Stimulated activated CD8-positive, alpha-beta memory T cell treated with anti-CD3 and anti-CD28 coated beads, Interleukin-7, amount 100 ng/mL, for 1 hour (primary cell): ENCODE data around the gene HOGA1.

Source experiments
- DNase-seq, 2 donors: peaks; one replicate each; pipeline ENCODE4 v3.0.0-alpha.2; 2020; ENCODE audit warnings: low read depth in 2 of 2

HOGA1 gene

GRCh38 chr10:97578171-97578844, 5.9 kb upstream of the HOGA1 start:
- no peak for DNase-seq

DNA sequence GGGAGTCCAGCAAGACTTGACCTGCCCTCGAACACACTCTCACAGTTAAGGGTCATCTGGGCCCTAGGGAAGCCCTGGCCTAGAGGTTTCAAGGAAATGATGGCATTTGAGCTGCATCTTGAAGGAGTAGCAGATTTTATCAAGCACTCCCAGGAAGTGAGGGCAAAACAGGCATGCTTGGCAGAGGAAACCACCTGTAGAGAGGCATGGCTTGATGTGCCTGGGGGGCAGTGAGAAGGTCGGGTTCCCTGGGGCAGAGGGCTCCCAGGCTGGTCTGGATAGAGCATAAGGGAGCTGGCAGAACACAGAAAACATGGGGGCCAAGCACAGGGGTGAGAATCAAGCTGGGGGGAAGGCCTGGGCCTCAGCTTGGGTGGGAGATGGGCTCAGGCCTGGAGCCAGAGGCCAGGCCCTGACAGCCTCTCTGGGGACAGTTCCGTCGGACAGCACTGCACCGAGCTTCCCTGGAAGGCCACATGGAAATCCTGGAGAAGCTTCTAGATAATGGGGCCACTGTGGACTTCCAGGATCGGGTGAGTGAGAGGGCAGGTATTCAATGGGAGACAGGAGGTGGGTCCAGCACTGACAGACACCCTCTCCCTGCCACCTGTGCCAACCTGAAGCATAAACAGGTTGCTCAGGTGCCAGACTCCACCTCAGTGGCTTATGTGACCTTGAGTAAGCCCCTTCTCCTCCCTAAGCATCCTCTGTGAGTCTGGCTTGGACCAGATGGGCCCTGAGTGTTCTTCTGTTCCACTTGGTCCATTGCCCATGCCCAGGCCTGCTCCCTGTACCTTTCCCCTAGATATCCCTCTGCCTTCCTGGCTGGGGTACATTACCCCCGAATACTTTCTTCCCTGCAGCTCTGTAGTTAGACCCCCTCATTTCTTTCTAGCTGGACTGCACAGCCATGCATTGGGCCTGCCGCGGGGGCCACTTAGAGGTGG, 3.5 kb upstream of the HOGA1 start:
- DNase-seq, result no peak

- no peak for DNase-seq
These were observed 2.0 kb upstream of the HOGA1 start for GRCh38 chr10:97582169-97582568.

DNA sequence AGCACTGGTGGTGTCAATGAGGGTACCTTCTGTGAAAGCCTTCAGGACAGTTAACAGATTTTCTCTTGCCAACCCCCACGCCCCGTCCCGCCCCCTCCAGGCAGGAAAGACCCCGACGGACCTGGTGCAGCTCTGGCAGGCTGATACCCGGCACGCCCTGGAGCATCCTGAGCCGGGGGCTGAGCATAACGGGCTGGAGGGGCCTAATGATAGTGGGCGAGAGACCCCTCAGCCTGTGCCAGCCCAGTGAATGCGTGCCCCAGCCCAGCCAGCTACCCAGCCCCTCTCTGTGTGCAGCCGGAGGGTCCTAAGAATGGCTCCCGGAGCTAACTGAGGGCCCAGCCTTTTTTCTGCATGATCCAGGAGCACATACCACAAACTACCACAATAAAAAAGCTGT, 713 bp upstream of the HOGA1 start:
- DNase-seq, result no peak

DNA sequence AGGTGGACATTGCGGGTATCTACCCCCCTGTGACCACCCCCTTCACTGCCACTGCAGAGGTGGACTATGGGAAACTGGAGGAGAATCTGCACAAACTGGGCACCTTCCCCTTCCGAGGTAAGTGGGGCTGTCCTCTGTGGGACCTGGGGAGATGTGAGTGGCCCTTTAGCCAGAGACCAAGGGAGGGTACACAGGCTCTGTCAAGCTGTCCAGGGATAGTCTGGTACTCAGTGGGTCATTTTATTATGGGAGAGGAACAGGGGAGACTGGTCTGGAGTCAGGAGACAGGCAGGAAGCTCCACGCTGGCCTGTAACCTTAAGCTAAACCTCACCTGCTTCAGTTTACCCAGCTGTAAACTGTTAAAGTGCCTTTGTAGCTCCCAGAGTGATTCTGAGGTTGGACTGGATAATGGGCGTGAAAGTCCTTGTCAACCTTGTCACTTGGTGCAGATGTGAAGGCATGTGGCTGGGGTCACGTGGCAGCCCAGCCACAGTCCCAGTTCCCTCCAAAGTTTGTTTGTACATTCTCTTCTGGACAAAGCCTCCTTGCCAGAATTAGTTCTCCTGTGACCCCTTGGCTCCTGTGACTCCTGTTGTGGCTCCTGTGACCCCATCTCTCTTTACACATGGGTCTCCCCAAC, 729 bp downstream of the HOGA1 start:
- DNase-seq, result no peak

DNA sequence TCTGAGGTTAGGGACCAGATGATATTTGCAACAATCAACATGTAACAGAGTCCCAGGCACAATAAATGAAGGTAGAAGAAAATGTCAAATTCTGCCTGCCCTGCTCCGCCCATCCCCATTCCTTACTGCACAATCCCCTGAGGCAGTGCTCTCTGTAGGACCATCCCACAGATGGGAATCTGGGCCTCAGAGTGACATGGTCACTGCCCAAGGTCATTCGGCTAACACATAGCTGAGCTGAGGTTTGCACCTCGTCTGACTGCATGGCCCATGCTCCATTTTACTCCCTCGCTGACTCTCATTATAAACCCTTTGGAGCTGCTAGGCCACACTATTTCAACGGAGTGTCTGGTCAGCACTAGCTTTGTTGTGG, 1.2 kb downstream of the HOGA1 start:
- DNase-seq, result no peak

DNA sequence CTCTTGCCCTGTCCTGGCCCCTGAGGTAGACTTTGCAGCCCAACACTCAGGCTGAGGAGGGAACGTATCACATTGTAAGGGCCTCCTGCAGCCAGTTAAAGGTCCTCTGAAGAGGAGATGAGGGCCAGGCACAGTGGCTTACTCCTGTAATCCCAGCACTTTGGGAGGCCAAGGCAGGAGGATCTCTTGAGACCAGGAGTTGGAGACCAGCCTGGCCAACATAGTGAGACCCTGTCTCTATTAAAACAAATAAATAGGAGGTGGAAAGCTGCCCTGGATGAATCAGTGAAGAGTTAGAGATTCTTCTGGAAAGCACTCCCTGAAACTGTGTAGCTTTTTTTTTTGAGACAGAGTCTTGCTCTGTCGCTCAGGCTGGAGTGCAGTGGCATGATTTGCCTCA, 3.0 kb downstream of the HOGA1 start:
- DNase-seq, result no peak

- DNase-seq, result no peak
These were observed 5.3 kb downstream of the HOGA1 start, which contains the start of gene C10orf62 for GRCh38 chr10:97589479-97589878. Gene C10orf62 (plus strand): TSS chr10:97589721. CDS start chr10:97589898, 177 bp downstream.

GRCh38 chr10:97590082-97590747, 6.0 kb downstream of the HOGA1 start:
- no peak for DNase-seq

GRCh38 chr10:97590748-97591495, 6.7 kb downstream of the HOGA1 start:
- DNase-seq, result no peak

GRCh38 chr10:97593421-97593820, 9.2 kb downstream of the HOGA1 start:
- DNase-seq, result no peak

DNA sequence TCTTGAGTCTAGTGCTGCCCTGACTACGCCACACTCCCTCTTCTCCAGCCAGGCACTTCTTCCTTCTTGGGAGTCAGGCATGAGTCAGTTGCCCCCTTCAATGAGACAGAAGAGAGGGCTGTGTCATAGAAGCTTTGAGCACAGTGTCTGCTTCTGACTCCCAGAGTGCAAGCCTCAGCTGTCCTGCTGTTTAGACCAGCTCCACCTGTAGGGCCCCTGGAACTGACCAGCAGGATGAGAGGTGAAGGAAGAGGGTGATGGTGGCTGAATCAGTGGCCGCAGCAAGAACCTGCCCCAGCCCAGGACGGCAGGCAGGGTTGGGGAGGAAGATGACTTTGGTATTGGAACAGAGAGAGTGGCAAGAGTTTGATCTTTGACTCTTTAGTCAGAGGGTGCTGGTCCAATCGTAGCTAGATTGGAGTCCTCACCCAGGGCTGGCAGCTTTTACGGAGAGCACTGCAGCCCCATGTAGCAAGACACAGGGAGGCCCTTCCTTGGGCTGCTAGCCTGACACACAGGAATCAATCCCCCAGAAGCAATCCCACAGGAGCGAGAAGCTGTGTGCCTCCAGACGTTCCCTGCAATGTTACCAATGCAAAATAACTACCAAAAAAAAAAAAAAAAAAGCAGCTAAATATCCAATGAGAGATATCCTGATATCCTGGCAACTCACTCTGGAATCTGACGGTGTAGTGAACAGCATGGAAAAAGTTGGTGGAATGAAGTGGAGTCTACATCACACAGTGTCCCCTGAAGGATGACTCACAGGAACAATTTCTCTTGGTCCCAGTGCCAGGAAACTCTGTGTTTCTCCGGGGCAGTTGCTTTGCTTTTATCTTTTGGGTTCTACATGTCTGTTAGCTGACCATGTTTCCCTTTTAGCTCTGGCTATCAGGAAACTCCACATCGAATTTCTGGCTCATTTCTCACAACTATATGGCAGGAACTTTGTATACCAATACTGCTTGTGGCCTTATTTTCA, 12.2 kb downstream of the HOGA1 start:
- DNase-seq, result no peak

DNA sequence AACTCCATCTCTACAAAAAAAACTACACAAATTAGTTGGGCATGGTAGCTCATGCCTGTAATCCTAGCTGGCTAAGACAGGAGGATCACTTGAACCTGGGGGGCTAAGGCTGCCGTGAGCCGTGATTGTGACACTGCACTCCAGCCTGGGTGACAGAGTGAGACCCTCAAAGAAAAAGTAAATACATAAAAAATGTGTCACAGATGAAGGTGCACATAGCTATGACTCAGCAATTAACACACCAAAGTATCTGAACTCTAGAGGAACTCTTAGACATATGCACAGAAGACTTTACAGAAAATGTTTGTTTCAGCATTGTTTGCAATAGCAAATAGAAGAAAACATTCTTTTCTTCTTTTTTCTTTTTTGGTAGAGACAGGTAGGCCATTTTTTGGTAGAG, 13.6 kb downstream of the HOGA1 start:
- no peak for DNase-seq

DNA sequence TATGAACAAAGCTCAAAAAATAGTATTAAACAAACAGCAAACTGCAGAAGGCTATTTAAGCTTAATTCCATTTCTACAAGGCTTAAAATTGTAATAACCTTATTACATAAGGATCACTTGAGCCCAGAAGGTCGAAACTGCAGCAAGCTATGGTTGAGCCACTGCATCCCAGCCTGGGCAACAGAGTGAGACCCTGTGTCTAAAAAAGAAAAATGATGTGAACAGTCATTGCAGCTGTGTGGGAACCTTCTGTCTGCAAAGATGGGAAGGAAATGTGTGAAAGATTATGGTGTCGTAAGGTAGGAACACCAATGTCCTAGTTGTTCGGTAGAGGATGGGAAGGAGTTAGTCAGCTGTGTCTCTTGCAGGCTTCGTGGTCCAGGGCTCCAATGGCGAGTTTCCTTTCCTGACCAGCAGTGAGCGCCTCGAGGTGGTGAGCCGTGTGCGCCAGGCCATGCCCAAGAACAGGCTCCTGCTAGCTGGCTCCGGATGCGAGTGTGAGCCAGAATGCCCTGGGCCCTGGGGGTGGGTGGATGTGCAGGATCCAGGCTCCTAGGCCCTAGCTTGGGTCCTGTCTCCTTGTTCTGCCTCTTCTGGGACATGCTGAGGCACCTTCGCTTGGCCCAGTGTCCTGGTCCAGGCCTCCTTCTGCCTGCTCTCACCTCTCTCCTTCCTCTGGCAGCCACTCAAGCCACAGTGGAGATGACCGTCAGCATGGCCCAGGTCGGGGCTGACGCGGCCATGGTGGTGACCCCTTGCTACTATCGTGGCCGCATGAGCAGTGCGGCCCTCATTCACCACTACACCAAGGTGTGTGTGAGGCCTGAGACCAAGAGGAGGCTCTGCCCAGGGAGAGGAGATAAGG, 14.4 kb downstream of the HOGA1 start:
- DNase-seq, result no peak

DNA sequence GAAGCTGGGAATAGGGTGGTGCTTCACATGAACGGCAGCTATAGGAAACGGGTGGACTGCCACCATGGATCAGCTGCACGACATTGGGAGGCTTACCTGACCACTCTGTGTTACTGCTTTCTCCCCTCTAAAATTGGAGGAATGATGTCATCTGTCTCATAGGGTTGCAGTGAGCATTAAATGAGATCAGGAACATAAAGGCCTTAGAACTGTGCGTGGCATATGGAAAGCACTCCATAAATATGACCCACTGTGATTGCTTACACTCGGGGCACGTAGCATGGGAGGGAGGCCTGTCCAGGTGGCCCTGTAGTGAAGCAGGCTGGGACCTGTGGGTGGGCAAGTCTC, 15.1 kb downstream of the HOGA1 start:
- DNase-seq, result no peak

GRCh38 chr10:97600616-97601015, 16.4 kb downstream of the HOGA1 start:
- DNase-seq, result no peak

DNA sequence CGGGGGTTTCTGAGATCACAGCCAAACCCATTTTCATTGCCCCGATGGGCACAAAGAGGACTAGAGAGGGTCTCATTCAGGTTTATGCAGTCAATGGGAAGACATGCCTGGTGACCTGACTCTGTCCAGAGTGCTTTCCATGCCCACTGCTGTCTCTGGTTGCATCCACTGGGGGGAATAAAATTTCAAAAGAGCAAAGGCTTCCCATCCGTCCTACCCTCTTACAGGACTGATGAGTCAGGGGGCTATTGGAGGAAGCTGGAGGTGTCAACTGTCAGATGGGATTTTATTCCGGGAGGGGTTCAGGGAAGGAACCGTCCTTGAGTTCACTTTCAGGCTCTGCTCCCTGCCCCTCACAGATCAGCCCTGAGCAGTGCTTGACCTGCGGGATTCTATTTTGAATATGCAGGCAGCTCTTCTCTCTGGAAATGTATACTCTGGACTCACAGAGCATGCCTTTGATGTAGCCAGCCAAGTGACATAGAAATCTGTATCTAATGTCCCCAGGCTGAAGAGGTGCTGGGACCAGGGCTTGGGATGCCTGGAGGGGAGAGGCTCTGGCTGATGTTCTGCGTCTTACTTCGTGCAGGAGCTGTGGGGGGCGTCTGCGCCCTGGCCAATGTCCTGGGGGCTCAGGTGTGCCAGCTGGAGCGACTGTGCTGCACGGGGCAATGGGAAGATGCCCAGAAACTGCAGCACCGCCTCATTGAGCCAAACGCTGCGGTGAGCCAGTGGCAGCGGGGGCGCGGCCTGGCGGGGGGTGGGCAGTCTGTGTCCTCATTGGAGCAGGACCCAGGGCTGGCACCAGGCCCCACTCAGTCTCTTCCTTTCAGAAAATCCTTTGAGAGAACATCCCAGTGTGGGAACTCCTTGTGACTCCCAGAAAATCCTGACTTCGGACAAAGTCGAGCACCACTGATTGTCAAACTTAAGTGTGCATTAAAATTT, 17.4 kb downstream of the HOGA1 start:
- no peak for DNase-seq

DNA sequence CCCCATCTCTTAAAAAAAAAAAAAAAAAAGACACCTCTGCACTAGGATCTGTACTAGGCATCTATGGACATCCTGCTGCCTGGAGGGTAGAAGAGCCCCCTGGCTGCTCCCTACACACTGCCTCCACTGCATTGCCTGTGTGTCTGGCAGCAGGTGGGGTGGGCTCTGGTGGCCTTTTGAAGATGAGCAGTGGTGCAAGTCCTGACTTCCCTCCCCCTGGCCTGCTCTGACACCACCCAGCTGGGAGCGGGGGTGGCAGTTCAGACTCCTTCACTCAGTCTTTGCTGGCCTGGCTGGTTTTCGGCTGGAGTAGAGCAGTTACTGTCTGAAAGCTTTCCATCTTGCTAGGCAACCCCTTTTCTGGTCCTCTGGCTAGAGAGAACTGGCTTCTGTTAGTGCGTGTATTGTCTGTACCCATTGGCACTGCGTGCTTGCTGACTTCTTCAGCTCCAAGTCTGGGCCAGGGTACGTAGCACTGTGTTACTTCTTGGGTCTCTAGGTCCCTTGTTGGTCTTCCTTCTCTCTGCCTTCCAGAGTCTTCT, 23.0 kb downstream of the HOGA1 start:
- no peak for DNase-seq
